Vagina (tissue), 2 donors: ENCODE measurements around the gene FFAR1.

Experiments used
- CTCF ChIP-seq, 3 experiments: fragments of 450-650 bp in 2 of 3; fragments of 200-600 bp in 1 of 3; sonication (generic) in 1 of 3; IDR thresholded peaks; one replicate each; pipeline ENCODE4 v1.5.1; 2017 to 2019; ENCODE audit warnings: antibody characterized with exemption in 3 of 3, mild to moderate bottlenecking in 2 of 3, moderate library complexity in 2 of 3
- POLR2A ChIP-seq, 2 donors: fragments of 450-650 bp; IDR thresholded peaks; one replicate each; pipeline ENCODE4 v1.6.1; 2017; ENCODE audit warnings: antibody characterized with exemption in 2 of 2, mild to moderate bottlenecking in 2 of 2, moderate library complexity in 2 of 2

- TF ChIP-seq CTCF (IDR thresholded peaks at IDR 0.05): no peak
- TF ChIP-seq POLR2A (IDR thresholded peaks at IDR 0.05): no peak
Measured at GRCh38 chr19:35396240-35396885, 48.7 kb downstream of the FFAR1 start.
